Muscle layer of colon (tissue), 2 donors: Measurements from ENCODE around the gene ARHGAP26.

ENCODE experiments used
- H3K27ac ChIP-seq: one replicate; pipeline ENCODE4 v1.7.0; 2013; ENCODE audit warnings: low read depth, mild to moderate bottlenecking, low read length, moderate library complexity
- H3K27me3 ChIP-seq, 2 donors: one replicate each; pipeline ENCODE4 v1.7.0; 2013; ENCODE audit warnings: low read length in 2 of 2, mild to moderate bottlenecking in 2 of 2; ENCODE audit not compliant: insufficient read depth in 2 of 2, control insufficient read depth in 1 of 2
- H3K36me3 ChIP-seq: one replicate; pipeline ENCODE4 v1.7.0; 2013; ENCODE audit warnings: mild to moderate bottlenecking, low read length; ENCODE audit not compliant: insufficient read depth
- H3K4me1 ChIP-seq: one replicate; pipeline ENCODE4 v1.7.0; 2013; ENCODE audit warnings: mild to moderate bottlenecking, low read length; ENCODE audit not compliant: insufficient read depth
- H3K4me3 ChIP-seq, 2 donors: one replicate each; pipeline ENCODE4 v1.7.0; 2013; ENCODE audit warnings: low read length in 2 of 2, low read depth in 1 of 2, mild to moderate bottlenecking in 1 of 2, moderate library complexity in 1 of 2
- H3K9ac ChIP-seq: one replicate; pipeline ENCODE4 v1.7.0; 2013; ENCODE audit warnings: low read length
- H3K9me3 ChIP-seq: one replicate; pipeline ENCODE4 v1.7.0; 2013; ENCODE audit warnings: mild to moderate bottlenecking, low read length
- donor health status: abdominal sarcoma.
- donor health status: Adenocarcinoma of cecum.

Gene ARHGAP26

DNA sequence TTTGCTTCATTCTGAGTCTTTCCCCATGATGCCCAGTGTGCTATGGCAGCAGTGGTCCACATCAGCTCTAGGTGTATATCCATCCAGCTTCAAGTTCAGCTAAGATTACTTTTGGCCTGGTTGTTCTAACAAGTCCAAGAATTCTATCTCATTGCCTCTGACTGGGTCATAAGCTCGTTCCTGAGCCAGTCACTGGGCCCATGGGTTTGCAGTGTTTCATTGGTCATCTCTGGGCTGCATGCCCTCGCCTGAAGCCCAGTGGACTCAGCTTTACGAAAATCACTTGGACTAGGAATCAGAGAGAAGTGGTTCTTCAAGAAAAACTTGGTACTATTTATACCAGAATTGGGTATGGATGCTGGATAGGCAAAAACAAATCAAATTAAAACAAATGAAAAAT, 16.1 kb upstream of the ARHGAP26 start:
- Histone ChIP-seq H3K27ac (no peak overlapping the region), H3K4me1 (peaks cover 11% of the 10 kb centered on the region)

DNA sequence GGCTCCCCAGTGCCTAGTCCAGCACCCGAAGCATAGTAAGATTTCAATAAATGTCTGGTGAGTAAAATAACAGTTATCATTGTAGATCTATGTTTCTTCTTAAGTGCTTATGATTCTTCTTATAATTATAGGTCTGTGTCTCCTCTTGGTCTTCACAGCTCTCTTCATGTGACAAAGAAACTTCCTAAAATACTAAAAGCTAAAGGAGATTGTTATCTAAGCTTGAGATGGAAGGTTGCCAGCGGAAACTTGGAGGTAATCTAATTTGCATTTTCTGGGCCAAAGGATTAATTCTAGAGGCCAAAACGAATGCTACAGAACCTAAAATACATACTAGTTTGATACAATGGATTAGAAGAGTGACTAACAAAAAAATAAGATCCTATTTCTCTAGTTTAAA, 13.6 kb upstream of the ARHGAP26 start:
- H3K9me3 ChIP-seq, result no peaks in the 10 kb centered on the region
- peaks cover 11% of the 10 kb centered on the region for H3K4me1 ChIP-seq
- no peak overlapping the region for H3K4me3 ChIP-seq
- H3K27ac ChIP-seq, result no peak overlapping the region
- no peak overlapping the region for H3K9ac ChIP-seq
- H3K36me3 ChIP-seq, result no peaks in the 10 kb centered on the region
- no peaks in the 10 kb centered on the region for H3K27me3 ChIP-seq

More for the DNA sequence above, 16.1 kb upstream of the ARHGAP26 start:
- no peak overlapping the region for H3K9ac ChIP-seq
- H3K27me3 ChIP-seq, result no peaks in the 10 kb centered on the region
- H3K36me3 ChIP-seq, result no peaks in the 10 kb centered on the region
- no peak overlapping the region for H3K4me3 ChIP-seq
- no peaks in the 10 kb centered on the region for H3K9me3 ChIP-seq

DNA sequence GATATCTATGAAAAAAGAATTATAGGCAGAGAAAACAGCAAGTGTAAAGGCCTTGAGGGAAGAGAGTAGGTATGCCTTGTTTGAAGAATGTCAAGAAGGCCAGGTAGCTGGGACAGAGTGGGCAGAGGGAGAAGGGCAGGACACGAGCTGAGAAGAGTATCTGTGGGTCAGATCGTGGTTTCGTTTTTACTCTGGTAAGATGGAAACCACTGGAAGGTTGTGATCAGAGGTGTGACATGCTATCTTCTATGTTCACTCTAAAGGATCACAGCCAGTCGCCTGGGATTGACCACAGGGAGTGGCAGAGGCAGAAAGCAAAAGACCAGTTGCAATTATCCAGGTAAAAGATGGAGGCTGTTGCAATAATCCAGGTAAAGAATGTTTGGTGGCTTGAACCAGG, 12.6 kb upstream of the ARHGAP26 start:
- Histone ChIP-seq H3K4me3 (no peak overlapping the region), H3K27me3 (no peaks in the 10 kb centered on the region), H3K27ac (no peak overlapping the region), H3K9ac (no peak overlapping the region), H3K4me1 (peaks cover 11% of the 10 kb centered on the region), H3K9me3 (no peaks in the 10 kb centered on the region), H3K36me3 (no peaks in the 10 kb centered on the region)

DNA sequence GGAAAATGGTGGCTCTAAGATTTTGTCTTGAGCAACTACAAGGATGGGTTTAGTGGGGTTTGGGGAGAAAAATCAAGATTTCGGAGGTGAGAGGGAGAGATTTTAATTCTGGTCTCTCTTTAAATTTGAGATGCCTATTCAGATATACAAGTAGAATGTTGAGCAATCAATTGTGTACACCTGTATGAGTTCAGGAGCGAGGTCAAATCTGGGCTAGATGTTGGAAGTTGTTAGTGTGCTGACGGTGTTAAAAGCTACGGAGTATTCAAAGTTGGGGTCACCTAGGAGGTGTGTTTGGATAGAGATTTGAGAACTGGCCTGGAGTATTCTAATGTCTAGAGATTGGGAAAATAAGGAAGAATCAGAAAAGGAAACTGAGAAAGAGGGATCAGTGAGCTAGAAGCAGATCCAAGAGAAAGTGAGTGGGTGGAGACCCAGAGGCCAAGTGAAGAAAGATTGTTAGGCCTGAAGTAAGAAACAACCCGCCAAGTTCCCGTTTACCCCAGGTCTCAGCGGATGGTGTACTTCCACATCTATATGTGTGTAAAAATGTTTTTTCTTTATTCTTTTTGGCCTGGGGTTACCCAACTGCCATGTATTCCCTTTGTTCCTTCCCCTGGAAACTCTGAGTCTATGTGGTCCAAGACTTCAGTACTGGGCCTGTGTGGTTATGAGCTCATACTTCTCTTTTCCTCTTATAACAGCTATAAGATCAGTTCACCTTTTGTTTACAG, 11.9 kb upstream of the ARHGAP26 start:
- no peak overlapping the region for H3K4me3 ChIP-seq
- no peaks in the 10 kb centered on the region for H3K9me3 ChIP-seq
- peaks cover 6% of the 10 kb centered on the region for H3K4me1 ChIP-seq
- no peaks in the 10 kb centered on the region for H3K27me3 ChIP-seq
- no peaks in the 10 kb centered on the region for H3K36me3 ChIP-seq
- H3K27ac ChIP-seq, result no peak overlapping the region
- no peak overlapping the region for H3K9ac ChIP-seq

- Histone ChIP-seq H3K36me3 (no peaks in the 10 kb centered on the region), H3K27ac (no peak overlapping the region), H3K4me3 (no peak overlapping the region), H3K4me1 (peaks cover under 1% of the 10 kb centered on the region), H3K27me3 (no peaks in the 10 kb centered on the region), H3K9ac (no peak overlapping the region), H3K9me3 (no peaks in the 10 kb centered on the region)
Observed at GRCh38 chr5:142758796-142759145, 11.4 kb upstream of the ARHGAP26 start.

GRCh38 chr5:142763701-142764100, 6.5 kb upstream of the ARHGAP26 start:
- no peak overlapping the region for H3K4me3 ChIP-seq
- no peaks in the 10 kb centered on the region for H3K9me3 ChIP-seq
- no peaks in the 10 kb centered on the region for H3K4me1 ChIP-seq
- no peak overlapping the region for H3K27ac ChIP-seq
- H3K9ac ChIP-seq, result no peak overlapping the region
- no peaks in the 10 kb centered on the region for H3K36me3 ChIP-seq
- H3K27me3 ChIP-seq, result no peaks in the 10 kb centered on the region

GRCh38 chr5:142767178-142767577, 3.0 kb upstream of the ARHGAP26 start:
- Histone ChIP-seq H3K36me3 (no peaks in the 10 kb centered on the region), H3K9me3 (no peaks in the 10 kb centered on the region), H3K27ac (no peak overlapping the region), H3K4me3 (no peak overlapping the region), H3K27me3 (no peaks in the 10 kb centered on the region), H3K9ac (no peak overlapping the region), H3K4me1 (peaks cover 6% of the 10 kb centered on the region)

DNA sequence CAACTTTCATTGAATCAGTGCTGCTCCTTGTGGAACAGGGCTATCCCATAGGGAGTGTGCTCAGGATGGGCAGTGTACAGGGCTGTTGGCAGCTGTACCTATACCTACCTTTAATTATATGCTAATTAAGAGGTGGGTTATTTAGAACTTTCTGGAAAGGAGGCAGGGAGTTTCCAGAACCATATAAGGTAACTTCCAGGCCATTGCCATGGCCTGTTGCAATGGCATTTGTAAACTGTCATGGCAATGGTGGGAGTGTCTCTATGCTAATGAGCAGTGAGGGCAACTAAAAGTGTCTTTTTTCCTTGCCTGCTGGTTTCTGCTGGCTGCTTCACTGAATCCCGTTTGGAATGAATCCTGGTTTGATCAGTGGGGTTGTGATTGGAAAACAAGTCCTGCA, 2.3 kb upstream of the ARHGAP26 start:
- Histone ChIP-seq H3K27ac (no peak overlapping the region), H3K4me1 (peaks cover 6% of the 10 kb centered on the region), H3K27me3 (no peaks in the 10 kb centered on the region), H3K4me3 (no peak overlapping the region), H3K9ac (no peak overlapping the region), H3K36me3 (no peaks in the 10 kb centered on the region), H3K9me3 (no peaks in the 10 kb centered on the region)

DNA sequence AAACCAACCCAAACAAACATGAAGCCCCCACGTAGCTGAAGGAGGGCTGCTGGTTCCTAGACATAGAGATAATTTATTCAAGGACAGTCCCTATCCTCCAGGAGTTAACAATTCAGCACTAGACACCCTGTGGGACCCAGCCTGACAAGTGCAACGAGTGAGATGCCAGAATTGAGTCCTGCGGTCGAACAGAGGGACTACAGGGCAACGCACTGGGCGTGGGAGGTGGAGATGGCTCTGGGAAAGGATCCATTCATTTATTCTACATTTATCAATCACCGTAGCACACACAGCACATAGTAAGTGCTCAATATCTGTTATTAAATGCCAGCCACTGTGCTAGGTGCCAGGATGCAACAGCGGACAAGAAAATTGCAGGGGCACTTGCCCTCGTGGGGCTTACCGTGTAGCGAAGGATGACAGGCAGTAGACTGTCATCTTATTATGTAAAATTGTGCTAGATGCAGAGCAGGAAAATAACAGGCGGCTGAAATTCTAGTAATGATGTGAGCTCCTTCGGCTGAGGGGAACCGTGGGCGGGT, 855 bp upstream of the ARHGAP26 start:
- H3K4me3 ChIP-seq, result peak overlapping the region; percentile 80 to 82
- H3K27me3 ChIP-seq, result no peaks in the 10 kb centered on the region
- H3K36me3 ChIP-seq, result no peaks in the 10 kb centered on the region
- H3K9ac ChIP-seq, result peak overlapping the region; percentile 54
- no peaks in the 10 kb centered on the region for H3K9me3 ChIP-seq
- peaks cover 6% of the 10 kb centered on the region for H3K4me1 ChIP-seq
- peak overlapping the region; percentile 90 for H3K27ac ChIP-seq

GRCh38 chr5:142770650-142771609, 753 bp downstream of the ARHGAP26 start:
- no peaks in the 10 kb centered on the region for H3K36me3 ChIP-seq
- H3K27ac ChIP-seq, result peak overlapping the region; percentile 90
- H3K9ac ChIP-seq, result peak overlapping the region; percentile 49
- peaks cover 6% of the 10 kb centered on the region for H3K4me1 ChIP-seq
- no peaks in the 10 kb centered on the region for H3K9me3 ChIP-seq
- no peaks in the 10 kb centered on the region for H3K27me3 ChIP-seq
- peak overlapping the region; percentile 73 to 82 for H3K4me3 ChIP-seq

DNA sequence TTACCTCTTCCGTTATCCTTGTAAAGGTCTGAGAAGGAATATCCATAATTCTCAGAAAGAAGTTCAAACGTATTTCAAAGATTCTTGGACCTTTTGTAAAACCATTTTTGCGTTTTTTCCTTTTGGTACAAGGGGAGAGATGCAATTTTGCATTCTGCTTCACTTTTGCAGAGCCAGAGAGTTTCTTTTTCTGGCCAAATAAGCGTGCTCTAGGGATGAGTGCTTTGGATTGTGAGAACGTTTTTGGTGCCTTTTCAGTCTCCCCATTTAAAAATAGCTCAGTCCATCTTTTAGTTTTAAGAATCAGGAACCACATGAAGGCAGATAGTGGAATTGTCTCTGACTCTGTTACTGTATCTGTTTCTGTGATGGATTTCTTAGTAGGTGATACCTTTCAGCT, 1.5 kb downstream of the ARHGAP26 start:
- H3K9ac ChIP-seq, result peak overlapping the region; percentile 49
- H3K4me1 ChIP-seq, result peaks cover 6% of the 10 kb centered on the region
- H3K36me3 ChIP-seq, result no peaks in the 10 kb centered on the region
- H3K27me3 ChIP-seq, result no peaks in the 10 kb centered on the region
- peak overlapping the region; percentile 20 for H3K27ac ChIP-seq
- H3K9me3 ChIP-seq, result no peaks in the 10 kb centered on the region
- H3K4me3 ChIP-seq, result peak overlapping the region; percentile 73 to 82
